GM12878 (cell line): Measurements from ENCODE around the gene PPP1R3G. TPM values are rescaled to one million over a fixed set of nuclear protein-coding genes. Genes with fewer than 3 reads are reported as not detected.

Experiments
- ATAC-seq: fragments of 200-7000 bp; cut with Tn5 transposase; 3 replicates; pipeline ENCODE4 v1.9.1; 2020; ENCODE audit warnings: mild to moderate bottlenecking, moderate library complexity
- BruUV-seq: library from RNA; stranded (reverse); fragments of 400-500 nt; replicated peaks from 2 replicates; lab custom pipeline; 2021; lab: Mats Ljungman, UMichigan
- CTCF ChIA-PET: fragments of 300-600 bp; sonication (Branson Sonifier 250); formaldehyde crosslinking; extraction: SDS; loops from one replicate; lab custom pipeline; 2021; ENCODE audit warnings: inconsistent platforms; lab: Yijun Ruan, JAX
- POLR2A ChIA-PET: fragments of 350-600 bp; formaldehyde crosslinking; extraction: SDS; loops from one replicate; lab custom pipeline; 2021; ENCODE audit warnings: inconsistent platforms; lab: Charles Lee
- RAD21 ChIA-PET: fragments of 300-600 bp; sonication (Branson Sonifier 250); formaldehyde crosslinking; loops from one replicate; lab custom pipeline; 2023; ENCODE audit warnings: antibody characterized with exemption; ENCODE audit not compliant: unreplicated experiment; lab: Charles Lee
- SMC1A ChIA-PET: fragments of 300-600 bp; sonication (Branson Sonifier 250); formaldehyde crosslinking; loops from one replicate; lab custom pipeline; 2023; ENCODE audit not compliant: unreplicated experiment, uncharacterized antibody; lab: Charles Lee
- DNase-seq: peaks from one replicate; pipeline ENCODE4 v3.0.0-alpha.2; 2011; ENCODE audit warnings: low read depth, low spot score
- FAIRE-seq: peaks from 3 replicates; lab custom pipeline; 2011; peaks lifted over from hg19 to GRCh38; lab: Jason Lieb, UNC
- H2AFZ ChIP-seq: 2 replicates; pipeline ENCODE4 v1.6.0; 2011; ENCODE audit warnings: low read depth, low read length, control low read depth; ENCODE audit not compliant: control insufficient read depth
- H3K27ac ChIP-seq: 2 replicates; pipeline ENCODE4 v1.5.1; 2011; ENCODE audit warnings: control low read depth; ENCODE audit not compliant: control insufficient read depth, insufficient read depth
- H3K27me3 ChIP-seq, 2 experiments: replicated peaks in 1 of 2; 2 replicates each; pipeline versions ENCODE4 v1.6.0 to v1.6.1; 2011; ENCODE audit warnings: low read length in 1 of 2; ENCODE audit not compliant: control insufficient read depth in 2 of 2, insufficient read depth in 2 of 2
- H3K36me3 ChIP-seq, 2 experiments: 2 replicates each; pipeline ENCODE4 v1.5.1; 2011; ENCODE audit warnings: low read length in 1 of 2; ENCODE audit not compliant: control insufficient read depth in 2 of 2, insufficient read depth in 2 of 2
- H3K4me1 ChIP-seq: 2 replicates; pipeline ENCODE4 v1.6.1; 2011; ENCODE audit warnings: mild to moderate bottlenecking, low read length, moderate library complexity, mixed read lengths; ENCODE audit not compliant: control insufficient read depth, insufficient read depth
- H3K4me2 ChIP-seq: 2 replicates; pipeline ENCODE4 v1.6.0; 2011; ENCODE audit warnings: control low read depth; ENCODE audit not compliant: control insufficient read depth, insufficient read depth
- H3K4me3 ChIP-seq: fragments of 200-600 bp; sonication (generic); 2 replicates; pipeline ENCODE4 v1.5.1; 2016
- H3K79me2 ChIP-seq: 2 replicates; pipeline ENCODE4 v1.6.0; 2011; ENCODE audit warnings: low read length; ENCODE audit not compliant: control insufficient read depth, insufficient read depth
- H3K9ac ChIP-seq: 2 replicates; pipeline ENCODE4 v1.8.0; 2011; ENCODE audit warnings: low read length, control low read depth, mixed read lengths; ENCODE audit not compliant: control insufficient read depth, insufficient read depth
- H3K9me3 ChIP-seq: replicated peaks from 3 replicates; pipeline ENCODE4 v1.5.1; 2011; ENCODE audit warnings: mild to moderate bottlenecking, low read length; ENCODE audit not compliant: control insufficient read depth, insufficient read depth
- H4K20me1 ChIP-seq: 2 replicates; pipeline ENCODE4 v1.6.0; 2011; ENCODE audit not compliant: control insufficient read depth, insufficient read depth
- KDM1A ChIP-seq: fragments of 200-600 bp; sonication (generic); IDR thresholded peaks from 2 replicates; pipeline ENCODE4 v1.6.1; 2016; ENCODE audit warnings: borderline replicate concordance
- MEF2B ChIP-seq: fragments of 450-650 bp; IDR thresholded peaks from 2 replicates; pipeline ENCODE4 v1.6.1; 2018; ENCODE audit warnings: mild to moderate bottlenecking, moderate library complexity; ENCODE audit not compliant: partially characterized antibody, poor library complexity, severe bottlenecking
- MTA2 ChIP-seq: fragments of 450-650 bp; IDR thresholded peaks from 2 replicates; pipeline ENCODE4 v1.6.1; 2016; ENCODE audit warnings: low read depth, mild to moderate bottlenecking, moderate library complexity
- NRF1 ChIP-seq: conservative IDR thresholded peaks from 2 replicates; pipeline ENCODE4 v1.6.1; 2011; ENCODE audit warnings: mild to moderate bottlenecking, low read depth, low read length, improper control_type of control experiment
- WRNIP1 ChIP-seq: IDR thresholded peaks from 2 replicates; pipeline ENCODE4 v1.6.1; 2011; ENCODE audit warnings: low read depth, low read length, improper control_type of control experiment, borderline replicate concordance
- WGBS: methylation state at CpG from one replicate; pipeline ENCODE4 v1.1.6; 2016; ENCODE audit warnings: low lambda C conversion rate; ENCODE audit not compliant: insufficient replicate concordance, insufficient coverage; ENCODE audit errors: missing lambda C conversion rate; 5-methylcytosine and 5-hydroxymethylcytosine counted together
- in situ Hi-C: fragments of 300-500 bp; cut with MboI; formaldehyde crosslinking; loops from 9 replicates; pipeline ENCODE4 v1.14.3; 2018; ENCODE audit warnings: mixed read lengths
- intact Hi-C: fragments of 100-400 bp; cut with micrococcal nuclease; formaldehyde crosslinking; loops from one replicate; pipeline ENCODE4 v1.14.2; 2022; ENCODE audit not compliant: unreplicated experiment
- polyA plus RNA-seq, 11 experiments: library from polyadenylated mRNA; depleted of rRNA in 4 of 11; unstranded in 6 of 11; stranded (reverse) in 5 of 11; fragments of >200 nt; fragmentation: Nextera tagmentation in 4 of 11; fragmentation: Illumina TruSeq in 1 of 11; extraction: Ambion mirVana in 4 of 11; extraction: Trizol in 1 of 11; gene quantifications; 1 replicate in 1 of 11; 2 replicates in 10 of 11; pipeline versions ENCODE4 v1.2.1 to v1.2.3, GENCODE V29; 2011 to 2016; ENCODE audit warnings: inconsistent platforms in 2 of 11, missing spikeins in 2 of 11, low read depth in 1 of 11
- total RNA-seq, 4 experiments: library from RNA; depleted of rRNA in 3 of 4; stranded (reverse); fragments of >200 nt in 3 of 4; fragmentation: Illumina TruSeq in 1 of 4; extraction: Trizol in 1 of 4; gene quantifications; 2 replicates each; pipeline versions ENCODE4 v1.2.1 to v1.2.3, GENCODE V29; 2013 to 2021
- TF ChIP-seq, protein P1 (sequence below): fragments of 450-650 bp; IDR thresholded peaks from 2 replicates; pipeline ENCODE4 v1.6.1; 2017; ENCODE audit warnings: mild to moderate bottlenecking, moderate library complexity

The PPP1R3G gene
- total and polyA plus RNA-seq, 10 of the 15 experiments (the other 5 are each of a cell fraction or from before 2014, with no cell fraction given) = 0.01 to 0.10 (median 0.04) TPM; not detected in 4

DNA sequence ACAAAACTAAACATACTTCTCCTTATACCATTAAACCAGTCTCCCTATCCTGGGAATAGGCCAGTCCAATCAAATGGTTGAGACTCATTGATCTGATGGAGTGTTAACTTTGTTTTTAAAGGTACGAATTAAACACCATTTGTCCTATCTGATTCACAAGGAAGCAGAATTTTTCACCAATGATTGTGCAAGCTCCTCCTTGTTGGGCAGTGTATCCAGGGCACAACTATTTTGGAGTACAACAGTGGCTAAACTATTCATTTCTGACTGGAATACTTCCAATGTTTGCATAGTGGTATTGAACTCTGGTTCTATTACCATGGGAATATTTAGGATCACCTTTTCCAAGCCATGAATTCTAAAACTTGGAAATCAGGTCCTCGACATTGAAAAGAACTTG lies 5.4 kb upstream of the PPP1R3G start:
- no peaks in the 10 kb centered on the region for H3K4me1 ChIP-seq
- no peaks in the 10 kb centered on the region for H3K79me2 ChIP-seq
- H4K20me1 ChIP-seq = no peaks in the 10 kb centered on the region
- ChIA-PET RAD21 (no interaction called here), SMC1A (no interaction called here)
- FAIRE-seq (no peak), DNase-seq (no peak), ATAC-seq (no peak)
- H2AFZ ChIP-seq = no peak overlapping the region
- H3K27ac ChIP-seq = no peak overlapping the region
- no peaks in the 10 kb centered on the region for H3K36me3 ChIP-seq
- no TSS peak for BruUV-seq
- no peak overlapping the region for H3K4me2 ChIP-seq
- peaks cover 0 to 3% of the 10 kb centered on the region in 2 experiments; a peak in 1 of 4 replicates for H3K27me3 ChIP-seq
- no peak for TF ChIP-seq KDM1A
- no peak for TF ChIP-seq MTA2
- TF ChIP-seq, all 136 proteins: peak for 0
- intact Hi-C loops = no loop called here
- in situ Hi-C loops = no loop called here
- ChIA-PET CTCF (interaction anchor here (1.4 kb wide), 1 partner anchor 22 kb away, joined by 4 read pairs; no protein-coding TSS in a partner anchor), POLR2A (no interaction called here)
- Histone ChIP-seq H3K9me3 (no peaks in the 10 kb centered on the region), H3K9ac (no peak overlapping the region), H3K4me3 (no peak overlapping the region)
- 39% methylated on average over 2 of the region's 2 CpGs for WGBS

DNA sequence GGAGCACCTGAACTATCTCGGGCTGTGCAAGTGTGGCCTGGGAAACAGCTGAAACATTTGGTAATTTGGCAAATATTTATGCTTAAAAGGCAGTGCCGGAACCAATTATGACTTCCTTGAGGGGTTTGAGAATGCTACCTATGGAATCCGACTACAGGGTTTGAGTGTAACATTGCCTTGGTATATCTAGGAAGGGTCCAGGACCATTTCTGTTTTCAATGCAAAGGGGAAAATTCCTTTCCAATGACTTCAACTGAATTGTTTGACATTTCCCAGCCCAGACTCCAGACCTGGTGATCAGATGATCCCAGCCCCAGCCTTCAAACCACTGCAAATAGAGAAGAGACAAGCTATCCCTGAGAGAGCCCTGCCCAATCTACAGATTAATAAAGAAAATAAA lies 4.6 kb upstream of the PPP1R3G start:
- FAIRE-seq (no peak), ATAC-seq (no peak), DNase-seq (no peak)
- Histone ChIP-seq H3K9me3 (no peaks in the 10 kb centered on the region), H3K27me3 (peaks cover 0 to 5% of the 10 kb centered on the region in 2 experiments; a peak in 3 of 4 replicates), H3K79me2 (no peaks in the 10 kb centered on the region), H3K36me3 (no peaks in the 10 kb centered on the region), H3K27ac (no peak overlapping the region), H3K4me2 (no peak overlapping the region), H3K4me3 (no peak overlapping the region), H2AFZ (no peak overlapping the region), H4K20me1 (no peaks in the 10 kb centered on the region), H3K9ac (no peak overlapping the region), H3K4me1 (no peaks in the 10 kb centered on the region; the same call in 1 of the 2 replicates)
- TF ChIP-seq NRF1 (no peak), WRNIP1 (no peak), MEF2B (no peak)
- TF ChIP-seq, protein P1, sequence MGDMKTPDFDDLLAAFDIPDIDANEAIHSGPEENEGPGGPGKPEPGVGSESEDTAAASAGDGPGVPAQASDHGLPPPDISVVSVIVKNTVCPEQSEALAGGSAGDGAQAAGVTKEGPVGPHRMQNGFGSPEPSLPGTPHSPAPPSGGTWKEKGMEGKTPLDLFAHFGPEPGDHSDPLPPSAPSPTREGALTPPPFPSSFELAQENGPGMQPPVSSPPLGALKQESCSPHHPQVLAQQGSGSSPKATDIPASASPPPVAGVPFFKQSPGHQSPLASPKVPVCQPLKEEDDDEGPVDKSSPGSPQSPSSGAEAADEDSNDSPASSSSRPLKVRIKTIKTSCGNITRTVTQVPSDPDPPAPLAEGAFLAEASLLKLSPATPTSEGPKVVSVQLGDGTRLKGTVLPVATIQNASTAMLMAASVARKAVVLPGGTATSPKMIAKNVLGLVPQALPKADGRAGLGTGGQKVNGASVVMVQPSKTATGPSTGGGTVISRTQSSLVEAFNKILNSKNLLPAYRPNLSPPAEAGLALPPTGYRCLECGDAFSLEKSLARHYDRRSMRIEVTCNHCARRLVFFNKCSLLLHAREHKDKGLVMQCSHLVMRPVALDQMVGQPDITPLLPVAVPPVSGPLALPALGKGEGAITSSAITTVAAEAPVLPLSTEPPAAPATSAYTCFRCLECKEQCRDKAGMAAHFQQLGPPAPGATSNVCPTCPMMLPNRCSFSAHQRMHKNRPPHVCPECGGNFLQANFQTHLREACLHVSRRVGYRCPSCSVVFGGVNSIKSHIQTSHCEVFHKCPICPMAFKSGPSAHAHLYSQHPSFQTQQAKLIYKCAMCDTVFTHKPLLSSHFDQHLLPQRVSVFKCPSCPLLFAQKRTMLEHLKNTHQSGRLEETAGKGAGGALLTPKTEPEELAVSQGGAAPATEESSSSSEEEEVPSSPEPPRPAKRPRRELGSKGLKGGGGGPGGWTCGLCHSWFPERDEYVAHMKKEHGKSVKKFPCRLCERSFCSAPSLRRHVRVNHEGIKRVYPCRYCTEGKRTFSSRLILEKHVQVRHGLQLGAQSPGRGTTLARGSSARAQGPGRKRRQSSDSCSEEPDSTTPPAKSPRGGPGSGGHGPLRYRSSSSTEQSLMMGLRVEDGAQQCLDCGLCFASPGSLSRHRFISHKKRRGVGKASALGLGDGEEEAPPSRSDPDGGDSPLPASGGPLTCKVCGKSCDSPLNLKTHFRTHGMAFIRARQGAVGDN = no peak
- intact Hi-C loops (no loop called here), in situ Hi-C loops (no loop called here)
- SMC1A ChIA-PET = interaction anchor here (1.0 kb wide), 1 partner anchor 154 kb away, joined by 3 read pairs; no protein-coding TSS in a partner anchor
- RAD21 ChIA-PET = no interaction called here
- POLR2A ChIA-PET = no interaction called here
- BruUV-seq = no TSS peak
- CTCF ChIA-PET = interaction anchor here (0.7 kb wide), 1 partner anchor 14 kb away, joined by 3 read pairs; no protein-coding TSS in a partner anchor
- 12% methylated on average over 3 of the region's 3 CpGs for WGBS
